ENCODE measurements around the gene EIF3F. TPM values are rescaled to one million over a fixed set of nuclear protein-coding genes. Genes with fewer than 3 reads are reported as not detected.

The EIF3F gene
- polyA plus RNA-seq, 1 donor: 339 TPM

DNA sequence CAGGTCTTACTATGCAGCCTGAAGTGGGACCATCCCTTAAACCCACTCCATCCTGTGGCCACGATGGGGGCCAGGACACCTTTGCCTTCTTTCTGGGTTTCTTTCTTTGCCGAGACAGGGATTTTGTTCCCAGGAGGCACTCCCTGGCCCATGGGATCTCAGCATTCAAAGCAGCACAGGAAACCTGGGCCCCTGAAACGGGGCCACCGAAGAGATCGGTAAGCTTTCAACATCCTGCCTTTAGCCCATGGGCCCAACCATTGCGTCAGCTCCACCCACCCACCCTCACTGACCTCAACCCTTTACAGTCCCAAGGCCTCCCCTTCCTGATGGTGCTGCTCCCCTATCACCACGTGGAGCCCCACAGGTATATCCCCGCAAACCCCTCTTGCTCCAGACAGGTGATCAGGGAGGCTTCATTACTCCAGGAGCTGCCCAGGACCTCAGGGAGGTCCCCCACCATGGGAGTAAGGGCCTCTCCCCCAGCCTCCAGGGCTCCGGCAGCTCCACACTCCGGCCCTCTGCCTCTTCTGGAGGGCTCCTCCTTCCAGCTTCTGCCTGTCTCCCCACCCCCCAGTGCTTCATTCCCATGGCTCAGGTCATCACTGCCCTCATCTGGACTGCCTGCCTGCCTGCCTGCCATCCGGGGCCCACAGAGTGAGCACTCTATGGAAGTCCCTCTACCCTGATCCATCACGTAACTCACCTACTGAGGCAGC, 51.8 kb downstream of the EIF3F start:
- no peak for DNase-seq

GRCh38 chr11:8039530-8040260, 52.6 kb downstream of the EIF3F start:
- no peak for DNase-seq

GRCh38 chr11:8040261-8040920, 53.3 kb downstream of the EIF3F start:
- DNase-seq: no peak

DNA sequence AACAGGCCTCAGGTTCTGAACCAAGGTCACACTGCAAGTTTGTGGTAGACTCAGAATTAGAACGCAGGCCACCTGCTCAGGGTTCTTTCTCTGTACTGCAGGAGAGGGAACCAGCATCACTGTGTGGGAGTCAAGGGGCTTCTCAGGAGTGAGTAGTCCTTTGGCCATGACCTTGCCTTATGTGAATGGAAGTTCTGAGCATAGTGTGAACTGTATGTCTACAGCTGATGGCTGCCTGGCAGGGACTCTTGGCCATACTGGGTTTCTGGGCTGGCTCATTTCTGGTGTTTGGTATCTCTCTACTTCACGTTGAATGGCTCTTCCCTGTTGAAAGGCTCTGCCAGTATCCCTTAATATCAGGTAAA, 53.8 kb downstream of the EIF3F start:
- no peak for DNase-seq

GRCh38 chr11:8041576-8041975, 54.4 kb downstream of the EIF3F start:
- DNase-seq: no peak

DNA sequence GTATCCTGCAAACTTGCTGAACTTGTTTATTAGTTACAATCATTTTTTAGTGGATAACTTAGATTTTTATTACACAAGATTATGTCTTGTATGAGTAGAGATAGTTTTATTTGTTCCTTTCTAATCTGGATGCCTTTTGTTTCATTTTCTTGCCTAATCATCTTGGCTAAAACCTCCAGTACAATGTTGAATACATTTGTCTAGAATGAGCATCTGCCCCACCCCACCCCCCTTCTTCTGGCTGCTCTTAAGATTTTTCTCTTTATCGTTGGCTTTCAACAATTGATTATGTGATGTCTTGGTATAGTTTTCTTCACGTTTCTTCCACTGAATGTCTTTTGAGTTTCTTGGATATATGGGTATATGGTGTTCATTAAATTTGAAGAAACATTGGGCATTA, 56.6 kb downstream of the EIF3F start:
- no peak for DNase-seq

GRCh38 chr11:8045839-8046238, 58.7 kb downstream of the EIF3F start:
- DNase-seq: no peak

GRCh38 chr11:8047382-8047781, 60.2 kb downstream of the EIF3F start:
- DNase-seq: no peak

- no peak for DNase-seq
Observed at GRCh38 chr11:8049084-8049483, 61.9 kb downstream of the EIF3F start.

Other genes starting within 250 kb of the EIF3F start
- 0.13 TPM for gene OR5P2, start 190.4 kb upstream of the EIF3F start, polyA plus RNA-seq (ENCODE audit: insufficient read length)
- gene OR5P3, start 156.5 kb upstream of the EIF3F start, polyA plus RNA-seq (ENCODE audit: insufficient read length): not detected
- 0.05 TPM for gene OR10A6, start 56.1 kb upstream of the EIF3F start, polyA plus RNA-seq (ENCODE audit: insufficient read length)
- 0.27 TPM for gene OR10A3, start 45.6 kb upstream of the EIF3F start, polyA plus RNA-seq (ENCODE audit: insufficient read length)
- 0.05 TPM for gene NLRP10, start 21.9 kb upstream of the EIF3F start, polyA plus RNA-seq (ENCODE audit: insufficient read length)
- 27.2 TPM for gene TUB, start 93.9 kb downstream of the EIF3F start, polyA plus RNA-seq (ENCODE audit: insufficient read length)
- 21.0 TPM for gene RIC3, start 181.7 kb downstream of the EIF3F start, polyA plus RNA-seq (ENCODE audit: insufficient read length)